ENCODE measurements around the gene A3GALT2. TPM values are rescaled to one million over a fixed set of nuclear protein-coding genes. Genes with fewer than 3 reads are reported as not detected.

The A3GALT2 gene
- polyA plus RNA-seq, 3 donors: not detected

- WGBS (ENCODE audit: insufficient coverage): no CpG with 5 or more reads among the region's 6 CpGs
- H3K27ac Mint-ChIP-seq: no peak overlapping the region
- H3K79me2 ChIP-seq (ENCODE audit: insufficient read depth, low read length): no peaks in the 10 kb centered on the region
- peaks cover 75 to 94% of the 10 kb centered on the region in 2 donors for H3K36me3 Mint-ChIP-seq
- peaks cover 0 to 2% (median 0%) of the 10 kb centered on the region in 3 donors for H3K27me3 Mint-ChIP-seq (ENCODE audit: low read depth in 3 of 3)
- H3K9ac ChIP-seq (ENCODE audit: insufficient read depth, low read length, poor library complexity, severe bottlenecking): no peak overlapping the region
- no peaks in the 10 kb centered on the region for H3K9me3 ChIP-seq (replicated peaks in 1 of 2; ENCODE audit: control insufficient read depth in 1 of 2, insufficient read depth in 1 of 2, low read length in 2 of 2)
- no peak for DNase-seq
- no peak for TF ChIP-seq CTCF (IDR thresholded peaks at IDR 0.05)
- H3K4me1 Mint-ChIP-seq: no peaks in the 10 kb centered on the region
- intact Hi-C loops (cut with micrococcal nuclease): no loop called here
- H3K4me3 ChIP-seq (replicated peaks in 1 of 3; ENCODE audit: low read depth in 2 of 3, low read length in 3 of 3): no peak overlapping the region
- H3K4me1 ChIP-seq (ENCODE audit: control insufficient read depth in 1 of 2, insufficient read depth in 2 of 2, low read length in 2 of 2): no peaks in the 10 kb centered on the region
- H3K27ac ChIP-seq (ENCODE audit: low read depth in 1 of 2, low read length in 2 of 2): no peak overlapping the region
- H3K4me2 ChIP-seq (replicated peaks; ENCODE audit: extremely low read depth, low read length, poor library complexity, severe bottlenecking): no peak overlapping the region
- H2AFZ ChIP-seq (ENCODE audit: insufficient read depth, low read depth, low read length, poor library complexity, severe bottlenecking): no peak overlapping the region
- no peaks in the 10 kb centered on the region for H3K27me3 ChIP-seq (ENCODE audit: control insufficient read depth in 2 of 2, insufficient read depth in 2 of 2, low read length in 2 of 2)
- H3K4me3 Mint-ChIP-seq: no peak overlapping the region
- H4K20me1 ChIP-seq (ENCODE audit: insufficient read depth, low read length): peaks cover 4% of the 10 kb centered on the region
- H3K36me3 ChIP-seq (replicated peaks in 1 of 2; ENCODE audit: control insufficient read depth in 1 of 2, insufficient read depth in 2 of 2, low read length in 2 of 2): peaks cover 66 to 98% of the 10 kb centered on the region in 2 donors
- H3K9me3 Mint-ChIP-seq: peaks cover 0 to 2% (median 0%) of the 10 kb centered on the region in 7 donors
Observed at GRCh38 chr1:33284049-33284448, 36.8 kb downstream of the A3GALT2 start.

- Mint-ChIP-seq H3K36me3 (peaks cover 76 to 92% of the 10 kb centered on the region in 2 donors), H3K27ac (no peak overlapping the region), H3K4me1 (no peaks in the 10 kb centered on the region), H3K4me3 (no peak overlapping the region), H3K27me3 (ENCODE audit: low read depth in 3 of 3) (peaks cover 0 to 2% (median 0%) of the 10 kb centered on the region in 3 donors), H3K9me3 (no peaks in the 10 kb centered on the region)
- Histone ChIP-seq H3K36me3 (replicated peaks in 1 of 2; ENCODE audit: control insufficient read depth in 1 of 2, insufficient read depth in 2 of 2, low read length in 2 of 2) (peaks cover 66 to 95% of the 10 kb centered on the region in 2 donors), H3K4me1 (ENCODE audit: control insufficient read depth in 1 of 2, insufficient read depth in 2 of 2, low read length in 2 of 2) (no peaks in the 10 kb centered on the region), H3K4me2 (replicated peaks; ENCODE audit: extremely low read depth, low read length, poor library complexity, severe bottlenecking) (no peak overlapping the region), H3K4me3 (replicated peaks in 1 of 3; ENCODE audit: low read depth in 2 of 3, low read length in 3 of 3) (no peak overlapping the region), H4K20me1 (ENCODE audit: insufficient read depth, low read length) (no peaks in the 10 kb centered on the region), H3K9ac (ENCODE audit: insufficient read depth, low read length, poor library complexity, severe bottlenecking) (no peak overlapping the region), H3K27ac (ENCODE audit: low read depth in 1 of 2, low read length in 2 of 2) (no peak overlapping the region), H3K9me3 (replicated peaks in 1 of 2; ENCODE audit: control insufficient read depth in 1 of 2, insufficient read depth in 1 of 2, low read length in 2 of 2) (no peaks in the 10 kb centered on the region), H3K79me2 (ENCODE audit: insufficient read depth, low read length) (no peaks in the 10 kb centered on the region), H3K27me3 (ENCODE audit: control insufficient read depth in 2 of 2, insufficient read depth in 2 of 2, low read length in 2 of 2) (no peaks in the 10 kb centered on the region), H2AFZ (ENCODE audit: insufficient read depth, low read depth, low read length, poor library complexity, severe bottlenecking) (no peak overlapping the region)
- no peak for TF ChIP-seq CTCF (IDR thresholded peaks at IDR 0.05)
- WGBS (ENCODE audit: insufficient coverage): 82% methylated on average over 3 of the region's 3 CpGs
- intact Hi-C loops (cut with micrococcal nuclease): no loop called here
- no peak for DNase-seq
Observed at GRCh38 chr1:33282791-33283190, 38.1 kb downstream of the A3GALT2 start.

All from CD14-positive monocyte (primary cell).